SU-DHL-6 (cell line): ENCODE results near the gene NFIX.

ENCODE experiments used
- H2AFZ ChIP-seq: fragments of 200-600 bp; sonication (generic); 2 replicates; pipeline ENCODE4 v1.6.1; 2014; ENCODE audit warnings: low read depth, mild to moderate bottlenecking, moderate library complexity, mixed read lengths, antibody characterized with exemption, low read length; ENCODE audit not compliant: severe bottlenecking
- H3F3A ChIP-seq: fragments of 200-600 bp; shearing (Covaris generic); 2 replicates; pipeline ENCODE4 v1.6.0; 2016; ENCODE audit warnings: antibody characterized with exemption, mild to moderate bottlenecking; ENCODE audit not compliant: insufficient read depth
- H3K27ac ChIP-seq: fragments of 200-600 bp; sonication (generic); 2 replicates; pipeline ENCODE4 v1.5.1; 2016; ENCODE audit warnings: low read depth, mild to moderate bottlenecking, low read length, moderate library complexity, mixed read lengths
- H3K27me3 ChIP-seq: fragments of 200-600 bp; sonication (generic), shearing (Covaris generic); 2 replicates; pipeline ENCODE4 v1.6.0; 2014; ENCODE audit warnings: mild to moderate bottlenecking, low read length
- H3K36me3 ChIP-seq: fragments of 200-600 bp; sonication (generic); 2 replicates; pipeline ENCODE4 v1.6.1; 2014; ENCODE audit warnings: mild to moderate bottlenecking, low read length, mixed read lengths
- H3K4me2 ChIP-seq: fragments of 300-600, 200-600 bp; shearing (Covaris generic), sonication (generic); 2 replicates; pipeline ENCODE4 v1.6.0; 2014; ENCODE audit warnings: low read length, low read depth, mild to moderate bottlenecking; ENCODE audit not compliant: poor library complexity, severe bottlenecking
- H3K4me3 ChIP-seq: fragments of 200-600 bp; sonication (generic); 2 replicates; pipeline ENCODE4 v1.5.1; 2014; ENCODE audit warnings: antibody characterized with exemption, low read length, mild to moderate bottlenecking, mixed read lengths; ENCODE audit not compliant: insufficient read depth, poor library complexity, severe bottlenecking
- H3K79me2 ChIP-seq: fragments of 200-600 bp; sonication (generic); 2 replicates; pipeline ENCODE4 v1.6.1; 2014; ENCODE audit warnings: mild to moderate bottlenecking, low read length, moderate library complexity; ENCODE audit not compliant: insufficient read depth
- H3K9ac ChIP-seq: fragments of 200-600 bp; sonication (generic); 2 replicates; pipeline ENCODE4 v1.7.0; 2014; ENCODE audit warnings: mild to moderate bottlenecking, low read length
- H3K9me2 ChIP-seq: fragments of 200-600 bp; sonication (generic); replicated peaks from 2 replicates; pipeline ENCODE4 v1.6.1; 2014; ENCODE audit warnings: low read length; ENCODE audit not compliant: insufficient read depth
- H3K9me3 ChIP-seq: fragments of 200-600 bp; sonication (generic); 2 replicates; pipeline ENCODE4 v1.6.1; 2014; ENCODE audit warnings: low read length, mixed read lengths; ENCODE audit not compliant: insufficient read depth
- H4K20me1 ChIP-seq: fragments of 200-600 bp; sonication (generic); 2 replicates; pipeline ENCODE4 v1.6.1; 2014; ENCODE audit warnings: low read depth, mild to moderate bottlenecking, antibody characterized with exemption, low read length, moderate library complexity, mixed read lengths
- EZH2phosphoT487 ChIP-seq: fragments of 200-600 bp; sonication (generic), shearing (Covaris generic); conservative IDR thresholded peaks from 2 replicates; pipeline ENCODE4 v1.6.1; 2018; ENCODE audit warnings: mild to moderate bottlenecking, antibody characterized with exemption, low read length, moderate library complexity, mixed read lengths
- TF ChIP-seq, protein P1 (sequence below): fragments of 200-600 bp; sonication (generic); IDR thresholded peaks from one replicate; pipeline ENCODE4 v1.5.1; 2017; ENCODE audit warnings: antibody characterized with exemption, mild to moderate bottlenecking, low read length, moderate library complexity; ENCODE audit not compliant: insufficient read depth, poor library complexity, severe bottlenecking

The NFIX gene

DNA sequence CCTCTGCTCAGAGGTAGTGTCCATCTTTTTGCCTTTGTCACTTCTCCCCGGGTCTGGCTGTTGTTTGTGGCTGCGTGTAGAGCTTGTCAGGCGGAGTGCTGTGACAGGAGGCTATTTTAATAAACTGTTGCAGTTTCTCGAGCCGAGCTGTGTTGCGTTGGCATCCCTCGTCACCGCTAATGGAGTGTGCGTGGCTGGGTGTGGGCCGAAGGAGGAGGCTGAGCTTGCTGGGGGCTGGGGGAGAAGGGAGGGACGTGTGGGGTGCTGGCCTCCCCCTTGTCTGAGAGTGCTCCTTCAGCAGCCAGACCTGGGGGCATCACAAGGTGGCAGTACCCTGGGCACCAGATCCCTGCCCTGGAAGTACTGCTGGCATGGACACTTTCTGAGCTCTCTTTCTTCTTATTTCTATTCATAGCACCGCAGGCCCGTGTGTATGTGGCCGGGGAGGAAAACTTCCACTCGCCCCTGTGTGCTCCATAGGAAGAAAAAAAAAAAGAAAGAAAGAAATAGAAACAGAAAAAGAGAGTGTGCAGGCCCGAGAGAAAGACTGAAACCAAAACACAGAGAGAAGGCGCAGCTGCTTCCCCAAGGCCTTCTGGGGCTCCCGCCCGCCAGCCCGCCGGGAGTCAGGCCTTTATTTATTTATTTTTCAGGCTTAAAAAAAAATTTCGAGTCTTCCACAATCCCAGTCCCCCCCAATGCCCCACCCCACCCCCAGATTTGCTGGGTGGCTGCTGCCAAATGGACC is 27.0 kb downstream of the NFIX start:
- TF ChIP-seq EZH2phosphoT487 = no peak
- TF ChIP-seq, protein P1, sequence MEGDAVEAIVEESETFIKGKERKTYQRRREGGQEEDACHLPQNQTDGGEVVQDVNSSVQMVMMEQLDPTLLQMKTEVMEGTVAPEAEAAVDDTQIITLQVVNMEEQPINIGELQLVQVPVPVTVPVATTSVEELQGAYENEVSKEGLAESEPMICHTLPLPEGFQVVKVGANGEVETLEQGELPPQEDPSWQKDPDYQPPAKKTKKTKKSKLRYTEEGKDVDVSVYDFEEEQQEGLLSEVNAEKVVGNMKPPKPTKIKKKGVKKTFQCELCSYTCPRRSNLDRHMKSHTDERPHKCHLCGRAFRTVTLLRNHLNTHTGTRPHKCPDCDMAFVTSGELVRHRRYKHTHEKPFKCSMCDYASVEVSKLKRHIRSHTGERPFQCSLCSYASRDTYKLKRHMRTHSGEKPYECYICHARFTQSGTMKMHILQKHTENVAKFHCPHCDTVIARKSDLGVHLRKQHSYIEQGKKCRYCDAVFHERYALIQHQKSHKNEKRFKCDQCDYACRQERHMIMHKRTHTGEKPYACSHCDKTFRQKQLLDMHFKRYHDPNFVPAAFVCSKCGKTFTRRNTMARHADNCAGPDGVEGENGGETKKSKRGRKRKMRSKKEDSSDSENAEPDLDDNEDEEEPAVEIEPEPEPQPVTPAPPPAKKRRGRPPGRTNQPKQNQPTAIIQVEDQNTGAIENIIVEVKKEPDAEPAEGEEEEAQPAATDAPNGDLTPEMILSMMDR = no peak
- Histone ChIP-seq H3K9ac (no peak overlapping the region), H3K9me3 (no peaks in the 10 kb centered on the region), H3K4me3 (no peak overlapping the region), H4K20me1 (no peaks in the 10 kb centered on the region), H3K4me2 (no peak overlapping the region), H2AFZ (no peak overlapping the region), H3K27me3 (no peaks in the 10 kb centered on the region), H3K27ac (no peak overlapping the region), H3K9me2 (no peaks in the 10 kb centered on the region), H3K36me3 (no peaks in the 10 kb centered on the region), H3K79me2 (no peaks in the 10 kb centered on the region), H3F3A (no peaks in the 10 kb centered on the region)

DNA sequence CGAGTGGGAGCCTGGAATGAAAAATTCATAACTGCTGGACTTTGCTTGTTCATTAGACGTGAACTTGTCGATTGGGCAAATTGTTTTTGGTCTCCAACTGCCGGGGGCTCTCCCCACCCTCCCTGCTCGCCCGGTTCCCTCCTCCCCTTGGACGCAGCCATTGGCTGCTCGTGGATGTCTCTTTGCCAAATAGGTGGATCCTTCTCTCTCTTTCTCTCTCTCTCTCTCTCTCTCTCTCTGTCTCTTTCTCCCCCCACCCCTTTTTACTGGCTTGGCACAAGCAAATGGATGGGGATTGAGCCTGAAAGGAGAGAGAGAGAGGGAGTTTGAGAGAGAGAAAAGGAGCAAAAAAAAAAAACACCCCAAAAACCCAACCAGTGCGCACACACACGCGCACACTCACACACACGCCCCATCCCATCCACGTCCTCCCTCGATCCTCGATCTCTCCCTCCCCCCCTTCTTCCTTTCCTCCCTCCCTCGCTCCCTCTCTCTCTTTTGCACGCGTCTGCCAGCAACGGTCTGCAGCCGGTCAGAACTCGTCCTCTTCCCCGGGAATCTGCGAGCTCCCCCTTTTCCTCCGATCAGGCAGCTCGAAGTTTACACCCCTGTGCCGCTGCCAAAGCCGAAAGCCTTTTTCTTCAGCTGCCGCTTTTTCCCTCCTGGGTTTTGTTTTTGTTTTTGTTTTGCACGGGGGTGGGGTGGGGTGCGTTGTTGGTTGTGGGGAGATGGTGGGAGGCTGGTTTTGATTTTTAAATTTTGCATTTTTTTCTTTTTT is 27.8 kb downstream of the NFIX start:
- H3K27ac ChIP-seq = no peak overlapping the region
- H3F3A ChIP-seq = no peaks in the 10 kb centered on the region
- H4K20me1 ChIP-seq = no peaks in the 10 kb centered on the region
- H3K4me2 ChIP-seq = no peak overlapping the region
- no peaks in the 10 kb centered on the region for H3K9me3 ChIP-seq
- H3K79me2 ChIP-seq = no peaks in the 10 kb centered on the region
- no peaks in the 10 kb centered on the region for H3K9me2 ChIP-seq
- no peak overlapping the region for H2AFZ ChIP-seq
- H3K9ac ChIP-seq = no peak overlapping the region
- no peaks in the 10 kb centered on the region for H3K36me3 ChIP-seq
- no peak for TF ChIP-seq EZH2phosphoT487
- TF ChIP-seq, protein P1 = no peak
- no peaks in the 10 kb centered on the region for H3K27me3 ChIP-seq
- no peak overlapping the region for H3K4me3 ChIP-seq

DNA sequence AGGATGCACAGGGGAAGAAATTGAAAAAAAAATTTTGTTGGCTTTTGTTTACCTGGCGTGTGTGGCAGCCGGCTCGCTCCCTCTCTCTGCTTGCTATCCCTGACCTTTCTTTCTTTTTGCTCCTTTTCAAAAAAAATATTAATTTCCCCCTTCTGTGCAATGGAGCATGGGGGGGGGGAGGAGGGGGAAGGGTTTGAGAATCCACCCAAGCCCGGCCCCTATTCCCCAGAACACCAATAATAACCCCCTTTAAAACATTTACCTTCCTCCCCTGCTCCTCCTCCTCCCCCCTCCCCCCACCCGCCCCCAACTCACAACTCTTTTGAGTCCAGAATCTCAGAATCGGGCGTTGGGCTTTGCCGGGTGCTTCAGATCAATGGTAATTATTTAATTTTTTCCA is 28.4 kb downstream of the NFIX start:
- H3K4me2 ChIP-seq = no peak overlapping the region
- TF ChIP-seq, protein P1 = no peak
- no peak for TF ChIP-seq EZH2phosphoT487
- no peak overlapping the region for H3K9ac ChIP-seq
- no peak overlapping the region for H3K27ac ChIP-seq
- no peaks in the 10 kb centered on the region for H3K9me3 ChIP-seq
- no peaks in the 10 kb centered on the region for H3K79me2 ChIP-seq
- H3K4me3 ChIP-seq = no peak overlapping the region
- H3K36me3 ChIP-seq = no peaks in the 10 kb centered on the region
- no peaks in the 10 kb centered on the region for H3K27me3 ChIP-seq
- H3K9me2 ChIP-seq = no peaks in the 10 kb centered on the region
- H2AFZ ChIP-seq = no peak overlapping the region
- H4K20me1 ChIP-seq = no peaks in the 10 kb centered on the region
- H3F3A ChIP-seq = no peaks in the 10 kb centered on the region
